Caco-2 (cell line): ENCODE measurements around the gene TALDO1. TPM values are rescaled to one million over a fixed set of nuclear protein-coding genes. Genes with fewer than 3 reads are reported as not detected.

Experiments
- BruUV-seq: library from RNA; stranded (reverse); fragments of 400-500 nt; replicated peaks from 2 replicates; lab custom pipeline; 2021; lab: Mats Ljungman, UMichigan
- CTCF ChIA-PET: fragments of 300-600 bp; sonication (Branson Sonifier 250); formaldehyde crosslinking; loops from one replicate; lab custom pipeline; 2022; ENCODE audit warnings: antibody characterized with exemption; lab: Charles Lee
- POLR2A ChIA-PET: fragments of 300-600 bp; sonication (Branson Sonifier 250); formaldehyde crosslinking; loops from one replicate; lab custom pipeline; 2022; ENCODE audit warnings: antibody characterized with exemption; lab: Charles Lee
- DNase-seq, 2 experiments: peaks; one replicate each; pipeline versions ENCODE4 v3.0.0 to v3.0.0-alpha.2; 2020 to 2022
- H3K27me3 ChIP-seq: replicated peaks from 2 replicates; pipeline ENCODE4 v1.6.0; 2011; ENCODE audit warnings: low read length; ENCODE audit not compliant: control insufficient read depth, insufficient read depth
- H3K36me3 ChIP-seq: 2 replicates; pipeline ENCODE4 v1.5.1; 2011; ENCODE audit warnings: low read length; ENCODE audit not compliant: control insufficient read depth, insufficient read depth
- H3K4me1 ChIP-seq: fragments of 250-450 bp; sonication (Bioruptor Pico); 2 replicates; pipeline ENCODE4 v1.5.1; 2020; ENCODE audit warnings: mild to moderate bottlenecking
- H3K4me3 ChIP-seq: 2 replicates; pipeline ENCODE4 v1.5.1; 2011; ENCODE audit warnings: low read depth, mild to moderate bottlenecking, control low read depth, low read length
- H3K9me3 ChIP-seq: fragments of 250-450 bp; sonication (Bioruptor Pico); 2 replicates; pipeline ENCODE4 v1.5.1; 2020; ENCODE audit warnings: mild to moderate bottlenecking, moderate library complexity
- H3K27ac Mint-ChIP-seq: one replicate; pipeline ENCODE4 v1.8.0; 2022; ENCODE audit warnings: mixed read lengths; ENCODE audit not compliant: unreplicated experiment
- H3K27me3 Mint-ChIP-seq: one replicate; pipeline ENCODE4 v1.8.0; 2022; ENCODE audit warnings: mixed read lengths; ENCODE audit not compliant: insufficient read depth, unreplicated experiment
- H3K36me3 Mint-ChIP-seq: one replicate; pipeline ENCODE4 v1.8.0; 2022; ENCODE audit warnings: mild to moderate bottlenecking, mixed read lengths; ENCODE audit not compliant: insufficient read depth, unreplicated experiment
- H3K4me1 Mint-ChIP-seq: one replicate; pipeline ENCODE4 v1.8.0; 2022; ENCODE audit warnings: low read depth, mixed read lengths; ENCODE audit not compliant: unreplicated experiment
- H3K4me3 Mint-ChIP-seq: one replicate; pipeline ENCODE4 v1.8.0; 2022; ENCODE audit warnings: mild to moderate bottlenecking, moderate library complexity, mixed read lengths; ENCODE audit not compliant: unreplicated experiment
- H3K9me3 Mint-ChIP-seq: one replicate; pipeline ENCODE4 v1.8.0; 2022; ENCODE audit warnings: mixed read lengths; ENCODE audit not compliant: unreplicated experiment
- CTCF ChIP-seq, 2 experiments: fragments of 200-600 bp in 1 of 2; IDR thresholded peaks; 1 replicate in 1 of 2; 2 replicates in 1 of 2; pipeline versions ENCODE4 v1.5.1 to v1.8.0; 2011 to 2022; ENCODE audit warnings: antibody characterized with exemption in 1 of 2, control low read depth in 1 of 2, inconsistent platforms in 1 of 2, low read depth in 1 of 2, low read length in 1 of 2, mild to moderate bottlenecking in 1 of 2, moderate library complexity in 1 of 2; ENCODE audit not compliant: insufficient read depth in 1 of 2, severe bottlenecking in 1 of 2, unreplicated experiment in 1 of 2
- intact Hi-C: fragments of 100-400 bp; cut with micrococcal nuclease; formaldehyde crosslinking; loops from one replicate; pipeline ENCODE4 v1.10.0; 2022; ENCODE audit not compliant: unreplicated experiment
- total RNA-seq: library from RNA; stranded (reverse); gene quantifications from 2 replicates; pipeline ENCODE4 v1.2.3, GENCODE V29; 2022

Gene TALDO1
- total RNA-seq, 1 experiment from 2014 or later, result 293 TPM

- ChIA-PET CTCF (interaction anchor here (0.6 to 1.7 kb wide), 4 partner anchors 16 to 95 kb away, joined by 3 to 7 read pairs (median 3); partner anchors contain the start of gene PNPLA2), POLR2A (no interaction called here)
- H3K27me3 ChIP-seq, result no peaks in the 10 kb centered on the region
- peak in 1 of 2 experiments; percentile 57 for DNase-seq
- peaks cover 73% of the 10 kb centered on the region for H3K36me3 Mint-ChIP-seq
- no peak overlapping the region for H3K4me3 ChIP-seq
- no TSS peak for BruUV-seq
- no peaks in the 10 kb centered on the region for H3K4me1 ChIP-seq
- no peaks in the 10 kb centered on the region for H3K9me3 Mint-ChIP-seq
- no peaks in the 10 kb centered on the region for H3K9me3 ChIP-seq
- peaks cover 7% of the 10 kb centered on the region for H3K36me3 ChIP-seq
- intact Hi-C loops, result loop anchor here (1.0 to 10.0 kb wide), 4 partner anchors 16 to 169 kb away; no protein-coding TSS in a partner anchor
- no peaks in the 10 kb centered on the region for H3K4me1 Mint-ChIP-seq
- peak; percentile 58 to 59 for TF ChIP-seq CTCF (IDR thresholded peaks at IDR 0.05; ENCODE audit: insufficient read depth in 1 of 2, low read depth in 1 of 2, low read length in 1 of 2, severe bottlenecking in 1 of 2, unreplicated experiment in 1 of 2)
- no peaks in the 10 kb centered on the region for H3K27me3 Mint-ChIP-seq
- no peak overlapping the region for H3K27ac Mint-ChIP-seq
- no peak overlapping the region for H3K4me3 Mint-ChIP-seq
These were observed 24.0 kb upstream of the TALDO1 start for GRCh38 chr11:723120-723883.

GRCh38 chr11:724049-724777, 23.1 kb upstream of the TALDO1 start:
- BruUV-seq, result no TSS peak
- H3K36me3 ChIP-seq, result peaks cover 7% of the 10 kb centered on the region
- no peak for DNase-seq
- H3K4me1 ChIP-seq, result peaks cover 6% of the 10 kb centered on the region
- Mint-ChIP-seq H3K27me3 (no peaks in the 10 kb centered on the region), H3K27ac (no peak overlapping the region), H3K4me3 (no peak overlapping the region), H3K9me3 (no peaks in the 10 kb centered on the region), H3K4me1 (no peaks in the 10 kb centered on the region), H3K36me3 (peaks cover 76% of the 10 kb centered on the region)
- intact Hi-C loops, result loop anchor here (10.0 kb wide), 1 partner anchor 169 kb away; no protein-coding TSS in a partner anchor
- POLR2A ChIA-PET, result no interaction called here
- H3K27me3 ChIP-seq, result no peaks in the 10 kb centered on the region
- TF ChIP-seq CTCF (IDR thresholded peaks at IDR 0.05; ENCODE audit: insufficient read depth in 1 of 2, low read depth in 1 of 2, low read length in 1 of 2, severe bottlenecking in 1 of 2, unreplicated experiment in 1 of 2), result no peak
- no peaks in the 10 kb centered on the region for H3K9me3 ChIP-seq
- H3K4me3 ChIP-seq, result no peak overlapping the region
- CTCF ChIA-PET, result interaction anchor here (0.6 kb wide), 1 partner anchor 169 kb away, joined by 4 read pairs; no protein-coding TSS in a partner anchor

- Mint-ChIP-seq H3K9me3 (no peaks in the 10 kb centered on the region), H3K27me3 (no peaks in the 10 kb centered on the region), H3K36me3 (peaks cover 76% of the 10 kb centered on the region), H3K4me3 (no peak overlapping the region), H3K4me1 (peaks cover 3% of the 10 kb centered on the region), H3K27ac (no peak overlapping the region)
- ChIA-PET CTCF (interaction anchor here (0.6 kb wide), 1 partner anchor 170 kb away, joined by 4 read pairs; no protein-coding TSS in a partner anchor), POLR2A (no interaction called here)
- no peak for TF ChIP-seq CTCF (IDR thresholded peaks at IDR 0.05; ENCODE audit: insufficient read depth in 1 of 2, low read depth in 1 of 2, low read length in 1 of 2, severe bottlenecking in 1 of 2, unreplicated experiment in 1 of 2)
- peaks cover 13% of the 10 kb centered on the region for H3K4me1 ChIP-seq
- no peak for DNase-seq
- H3K9me3 ChIP-seq, result no peaks in the 10 kb centered on the region
- no peaks in the 10 kb centered on the region for H3K27me3 ChIP-seq
- H3K36me3 ChIP-seq, result peaks cover 7% of the 10 kb centered on the region
- no TSS peak for BruUV-seq
- intact Hi-C loops, result loop anchor here (10.0 kb wide), 1 partner anchor 170 kb away; no protein-coding TSS in a partner anchor
- no peak overlapping the region for H3K4me3 ChIP-seq
These were observed 22.4 kb upstream of the TALDO1 start for GRCh38 chr11:724778-725386.
